Endothelial cell of umbilical vein (primary cell): ENCODE results near the gene RMRP. TPM values are rescaled to one million over a fixed set of nuclear protein-coding genes. Genes with fewer than 3 reads are reported as not detected.
A peak's percentile ranks its signal among the peaks of the same experiment; 100 is the strongest.

Experiments
- BruUV-seq: library from RNA; stranded (reverse); fragments of 400-500 nt; replicated peaks from 2 replicates; lab custom pipeline; 2021; lab: Mats Ljungman, UMichigan
- CTCF ChIA-PET: fragments of 300-600, 350-600 bp; sonication (Branson Sonifier 250); formaldehyde crosslinking; loops from one replicate; lab custom pipeline; 2021; ENCODE audit warnings: antibody characterized with exemption, inconsistent platforms; lab: Charles Lee
- POLR2A ChIA-PET: fragments of 300-600, 350-600 bp; sonication (Branson Sonifier 250); formaldehyde crosslinking; loops from one replicate; lab custom pipeline; 2021; ENCODE audit warnings: antibody characterized with exemption, inconsistent platforms; lab: Charles Lee
- DNase-seq: peaks from one replicate; pipeline ENCODE4 v3.0.0-alpha.2; 2011; ENCODE audit warnings: low read depth, low spot score
- FAIRE-seq: peaks from 2 replicates; lab custom pipeline; 2011; peaks lifted over from hg19 to GRCh38; lab: Jason Lieb, UNC
- H2AFZ ChIP-seq: 2 replicates; pipeline ENCODE4 v1.6.0; 2012; ENCODE audit warnings: low read depth, low read length, control low read depth, inconsistent platforms
- H3K27ac ChIP-seq: 2 replicates; pipeline ENCODE4 v1.5.1; 2011; ENCODE audit warnings: low read depth, mild to moderate bottlenecking, control low read depth, low read length, moderate library complexity; ENCODE audit not compliant: insufficient read depth
- H3K27me3 ChIP-seq, 2 experiments: 2 replicates each; pipeline versions ENCODE4 v1.6.0 to v1.6.1; 2011; ENCODE audit warnings: low read length in 2 of 2, mixed read lengths in 1 of 2; ENCODE audit not compliant: control insufficient read depth in 2 of 2, insufficient read depth in 2 of 2
- H3K36me3 ChIP-seq, 2 experiments: 2 replicates in 1 of 2; 3 replicates in 1 of 2; pipeline ENCODE4 v1.5.1; 2011; ENCODE audit warnings: low read length in 2 of 2, mild to moderate bottlenecking in 1 of 2, moderate library complexity in 1 of 2; ENCODE audit not compliant: control insufficient read depth in 2 of 2, insufficient read depth in 2 of 2; ENCODE audit errors: extremely low read depth in 1 of 2
- H3K4me1 ChIP-seq: 3 replicates; pipeline ENCODE4 v1.5.1; 2011; ENCODE audit warnings: mild to moderate bottlenecking, low read length; ENCODE audit not compliant: control insufficient read depth, insufficient read depth; ENCODE audit errors: extremely low read depth
- H3K4me2 ChIP-seq: 2 replicates; pipeline ENCODE4 v1.6.1; 2011; ENCODE audit warnings: low read length, control low read depth, mixed read lengths; ENCODE audit not compliant: insufficient read depth
- H3K4me3 ChIP-seq, 3 experiments: fragments of 200-600 bp in 1 of 3; sonication (generic), shearing (Covaris generic) in 1 of 3; replicated peaks in 1 of 3; 2 replicates each; pipeline ENCODE4 v1.5.1; 2011 to 2016; ENCODE audit warnings: control low read depth in 3 of 3, low read length in 3 of 3, mild to moderate bottlenecking in 2 of 3, inconsistent platforms in 1 of 3, low read depth in 1 of 3, moderate library complexity in 1 of 3; ENCODE audit not compliant: insufficient read depth in 1 of 3
- H3K79me2 ChIP-seq: 2 replicates; pipeline ENCODE4 v1.6.0; 2012; ENCODE audit warnings: low read length, inconsistent platforms; ENCODE audit not compliant: control insufficient read depth, insufficient read depth
- H3K9ac ChIP-seq: replicated peaks from 2 replicates; pipeline ENCODE3; 2011; ENCODE audit warnings: low read length, control low read depth; ENCODE audit not compliant: insufficient read depth; ENCODE audit errors: extremely low read depth
- H3K9me1 ChIP-seq: replicated peaks from 3 replicates; pipeline ENCODE4 v1.6.0; 2011; ENCODE audit warnings: mild to moderate bottlenecking, low read length; ENCODE audit not compliant: control insufficient read depth, insufficient read depth; ENCODE audit errors: extremely low read depth
- H3K9me3 ChIP-seq: replicated peaks from 2 replicates; pipeline ENCODE4 v1.5.1; 2012; ENCODE audit warnings: low read length, inconsistent platforms; ENCODE audit not compliant: control insufficient read depth, insufficient read depth
- H4K20me1 ChIP-seq: replicated peaks from 2 replicates; pipeline ENCODE3; 2011; ENCODE audit warnings: mild to moderate bottlenecking, low read length; ENCODE audit not compliant: control insufficient read depth, insufficient read depth; ENCODE audit errors: extremely low read depth
- EZH2 ChIP-seq: IDR thresholded peaks from 2 replicates; pipeline ENCODE4 v1.6.1; 2012; ENCODE audit warnings: borderline replicate concordance, low read depth, mild to moderate bottlenecking, moderate library complexity, low read length, inconsistent platforms; ENCODE audit not compliant: severe bottlenecking
- FOS ChIP-seq: IDR thresholded peaks from 2 replicates; pipeline ENCODE4 v1.6.1; 2011; ENCODE audit warnings: mild to moderate bottlenecking, low read length, moderate library complexity, borderline replicate concordance; ENCODE audit not compliant: insufficient read depth
- GATA2 ChIP-seq: IDR thresholded peaks from 2 replicates; pipeline ENCODE4 v1.7.0; 2011; ENCODE audit warnings: low read depth, mild to moderate bottlenecking, moderate library complexity, mixed read lengths, low read length; ENCODE audit not compliant: insufficient read length, insufficient read depth
- JUN ChIP-seq: IDR thresholded peaks from 2 replicates; pipeline ENCODE4 v1.6.1; 2011; ENCODE audit warnings: borderline replicate concordance, low read depth; ENCODE audit not compliant: insufficient read length, insufficient read depth
- MAX ChIP-seq: IDR thresholded peaks from 2 replicates; pipeline ENCODE4 v1.6.1; 2011; ENCODE audit not compliant: insufficient read depth, insufficient read length
- MYC ChIP-seq: IDR thresholded peaks from one replicate; pipeline ENCODE4 v1.6.1; 2011; ENCODE audit warnings: mild to moderate bottlenecking, low read depth, low read length
- POLR2A ChIP-seq: IDR thresholded peaks from 2 replicates; pipeline ENCODE4 v1.6.1; 2012; ENCODE audit warnings: low read depth, mild to moderate bottlenecking, control low read depth, low read length
- POLR2AphosphoS5 ChIP-seq: IDR thresholded peaks from 2 replicates; pipeline ENCODE4 v1.6.1; 2012; ENCODE audit warnings: low read depth, mild to moderate bottlenecking, control low read depth, low read length, moderate library complexity; ENCODE audit not compliant: insufficient read depth
- dilution Hi-C: fragments of 300-500 bp; cut with MboI; formaldehyde crosslinking; loops from one replicate; pipeline ENCODE4 v1.15.0; 2019; ENCODE audit warnings: low sequenced_read_pairs; ENCODE audit not compliant: extremely low pct_ligation_motif_present
- intact Hi-C: fragments of 100-400 bp; cut with micrococcal nuclease; formaldehyde crosslinking; loops from one replicate; pipeline ENCODE4 v1.10.0; 2022
- polyA plus RNA-seq, 4 experiments: library from polyadenylated mRNA; depleted of rRNA in 3 of 4; stranded (reverse) in 3 of 4; unstranded in 1 of 4; fragments of >200 nt; gene quantifications; 2 replicates each; pipeline versions ENCODE4 v1.2.1 to v1.2.3, GENCODE V29; 2011 to 2012; ENCODE audit warnings: missing spikeins in 1 of 4
- total RNA-seq: library from RNA; stranded (reverse); gene quantifications from 2 replicates; pipeline ENCODE4 v1.2.3, GENCODE V29; 2021
- TF ChIP-seq, protein P1 (sequence below), 2 donors: IDR thresholded peaks; 1 replicate in 1 of 2; 2 replicates in 1 of 2; pipeline ENCODE4 v1.5.1; 2011; ENCODE audit warnings: low read length in 2 of 2, mild to moderate bottlenecking in 2 of 2, moderate library complexity in 2 of 2, control low read depth in 1 of 2, inconsistent platforms in 1 of 2, low read depth in 1 of 2; ENCODE audit not compliant: insufficient read depth in 1 of 2; ENCODE audit errors: extremely low read depth in 1 of 2

Gene RMRP
- total and polyA plus RNA-seq, 2 donors (not counting 3 experiments of a cell fraction or from before 2014, with no cell fraction given): 19,118 TPM; not detected in 1

- TF ChIP-seq, protein P1, sequence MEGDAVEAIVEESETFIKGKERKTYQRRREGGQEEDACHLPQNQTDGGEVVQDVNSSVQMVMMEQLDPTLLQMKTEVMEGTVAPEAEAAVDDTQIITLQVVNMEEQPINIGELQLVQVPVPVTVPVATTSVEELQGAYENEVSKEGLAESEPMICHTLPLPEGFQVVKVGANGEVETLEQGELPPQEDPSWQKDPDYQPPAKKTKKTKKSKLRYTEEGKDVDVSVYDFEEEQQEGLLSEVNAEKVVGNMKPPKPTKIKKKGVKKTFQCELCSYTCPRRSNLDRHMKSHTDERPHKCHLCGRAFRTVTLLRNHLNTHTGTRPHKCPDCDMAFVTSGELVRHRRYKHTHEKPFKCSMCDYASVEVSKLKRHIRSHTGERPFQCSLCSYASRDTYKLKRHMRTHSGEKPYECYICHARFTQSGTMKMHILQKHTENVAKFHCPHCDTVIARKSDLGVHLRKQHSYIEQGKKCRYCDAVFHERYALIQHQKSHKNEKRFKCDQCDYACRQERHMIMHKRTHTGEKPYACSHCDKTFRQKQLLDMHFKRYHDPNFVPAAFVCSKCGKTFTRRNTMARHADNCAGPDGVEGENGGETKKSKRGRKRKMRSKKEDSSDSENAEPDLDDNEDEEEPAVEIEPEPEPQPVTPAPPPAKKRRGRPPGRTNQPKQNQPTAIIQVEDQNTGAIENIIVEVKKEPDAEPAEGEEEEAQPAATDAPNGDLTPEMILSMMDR (IDR thresholded peaks at IDR 0.05; ENCODE audit: extremely low read depth in 1 of 2, insufficient read depth in 1 of 2, low read depth in 1 of 2, low read length in 2 of 2): no peak
- no peak for TF ChIP-seq FOS
- TF ChIP-seq POLR2AphosphoS5: no peak
- no peak for TF ChIP-seq POLR2A
- no peak for TF ChIP-seq EZH2
- TF ChIP-seq MYC: no peak
- TF ChIP-seq JUN: no peak
- TF ChIP-seq MAX: no peak
- no peak for TF ChIP-seq GATA2
- FAIRE-seq (peak; percentile 12), DNase-seq (no peak)
- no TSS peak for BruUV-seq
- no peak overlapping the region for H3K4me2 ChIP-seq
- no peaks in the 10 kb centered on the region for H3K36me3 ChIP-seq
- no peaks in the 10 kb centered on the region for H3K9me3 ChIP-seq
- dilution Hi-C loops: no loop called here
- no peaks in the 10 kb centered on the region for H3K79me2 ChIP-seq
- no peaks in the 10 kb centered on the region for H4K20me1 ChIP-seq
- no peaks in the 10 kb centered on the region for H3K9me1 ChIP-seq
- no peak overlapping the region for H3K27ac ChIP-seq
- intact Hi-C loops: no loop called here
- H3K27me3 ChIP-seq: peaks cover 6 to 8% of the 10 kb centered on the region in 2 experiments
- H3K9ac ChIP-seq: no peak overlapping the region
- ChIA-PET CTCF (interaction anchor here (1.5 kb wide), 1 partner anchor 22 kb away, joined by 4 read pairs; the partner anchor contains the start of genes CCDC107 and RMRP), POLR2A (no interaction called here)
- H3K4me3 ChIP-seq: no peak overlapping the region
- H3K4me1 ChIP-seq: no peaks in the 10 kb centered on the region
- no peak overlapping the region for H2AFZ ChIP-seq
These were observed 22.1 kb downstream of the RMRP start for GRCh38 chr9:35635730-35636129.
